Pons (tissue), 1 donor: Measurements from ENCODE around the gene TP53BP2.

Experiments used
- DNase-seq: peaks from one replicate; pipeline ENCODE4 v3.0.0-alpha.2; 2016; ENCODE audit warnings: low spot score

TP53BP2 gene

GRCh38 chr1:223765036-223765718 lies 80.6 kb downstream of the TP53BP2 start:
- peak; percentile 97 for DNase-seq

- DNase-seq, result no peak
Observed at GRCh38 chr1:223763881-223764280, 81.9 kb downstream of the TP53BP2 start.

GRCh38 chr1:223763251-223763650 lies 82.5 kb downstream of the TP53BP2 start:
- no peak for DNase-seq

GRCh38 chr1:223761411-223761810 lies 84.3 kb downstream of the TP53BP2 start:
- DNase-seq, result no peak

GRCh38 chr1:223760833-223761232 lies 84.9 kb downstream of the TP53BP2 start:
- DNase-seq, result no peak

- no peak for DNase-seq
Observed at GRCh38 chr1:223759273-223759672, 86.5 kb downstream of the TP53BP2 start.

- no peak for DNase-seq
Observed at GRCh38 chr1:223758734-223759133, 87.0 kb downstream of the TP53BP2 start.

- DNase-seq, result no peak
Observed at GRCh38 chr1:223756806-223757700, 88.7 kb downstream of the TP53BP2 start.

GRCh38 chr1:223755992-223756775 lies 89.6 kb downstream of the TP53BP2 start:
- DNase-seq, result peak; percentile 91

- no peak for DNase-seq
Observed at GRCh38 chr1:223755432-223755792, 90.3 kb downstream of the TP53BP2 start.

- no peak for DNase-seq
Observed at GRCh38 chr1:223754681-223755431, 90.9 kb downstream of the TP53BP2 start.

GRCh38 chr1:223752721-223753515 lies 92.8 kb downstream of the TP53BP2 start:
- no peak for DNase-seq

GRCh38 chr1:223751696-223752095 lies 94.1 kb downstream of the TP53BP2 start:
- DNase-seq, result no peak

- DNase-seq, result no peak
Observed at GRCh38 chr1:223750730-223751570, 94.8 kb downstream of the TP53BP2 start.

GRCh38 chr1:223748773-223749733 lies 96.7 kb downstream of the TP53BP2 start:
- DNase-seq, result peak; percentile 50

GRCh38 chr1:223748405-223748772 lies 97.4 kb downstream of the TP53BP2 start:
- DNase-seq, result no peak

GRCh38 chr1:223747838-223748335 lies 97.9 kb downstream of the TP53BP2 start:
- no peak for DNase-seq

GRCh38 chr1:223745731-223746130 lies 100.0 kb downstream of the TP53BP2 start:
- no peak for DNase-seq
